ENCODE data around the gene NOL12. TPM values are rescaled to one million over a fixed set of nuclear protein-coding genes. Genes with fewer than 3 reads are reported as not detected.

Gene NOL12
- total RNA-seq, 3 donors from 2014 or later (not counting 1 experiment from before 2014, with no cell fraction given), result 28.0 to 45.1 (median 39.0) TPM

- peak; percentile 45 for TF ChIP-seq CTCF (IDR thresholded peaks at IDR 0.05)
- no peak within 1 kb of the TSS for H3K4me3 ChIP-seq (ENCODE audit: low read length)
- peaks cover 16% of the 10 kb centered on the region for H3K36me3 ChIP-seq (ENCODE audit: control insufficient read depth, insufficient read depth, low read length)
- Mint-ChIP-seq H3K4me3 (peak within 1 kb of the TSS; percentile 56), H3K9me3 (no peaks in the 10 kb centered on the region), H3K4me1 (peaks cover 25 to 28% of the 10 kb centered on the region in 2 donors), H3K27me3 (ENCODE audit: low read depth in 2 of 2) (no peaks in the 10 kb centered on the region), H3K36me3 (no peaks in the 10 kb centered on the region), H3K27ac (peak within 1 kb of the TSS; percentile 54 to 85)
- no peak within 1 kb of the TSS for H3K27ac ChIP-seq (ENCODE audit: low read length)
- peaks cover 26% of the 10 kb centered on the region for H3K4me1 ChIP-seq (ENCODE audit: control insufficient read depth, insufficient read depth, low read length)
- DNase-seq, result peak; percentile 89 to 90
- 21% methylated on average over 37 of the region's 39 CpGs for WGBS (ENCODE audit: insufficient coverage)
- H3K9me3 ChIP-seq (ENCODE audit: control insufficient read depth, insufficient read depth, low read length), result no peaks in the 10 kb centered on the region
- peak; percentile 98 to 100 (median 99) for ATAC-seq
- intact Hi-C loops (cut with micrococcal nuclease), result loop anchor here (1.0 to 5.0 kb wide), 3 partner anchors 11 to 90 kb away; partner anchors contain the start of genes GGA1, NOL12 and PDXP
- H3K27me3 ChIP-seq (ENCODE audit: control insufficient read depth, insufficient read depth, low read length), result no peaks in the 10 kb centered on the region
Observed at GRCh38 chr22:37696657-37697537, 10.8 kb downstream of the NOL12 start, which contains the start of gene TRIOBP. TSS of gene TRIOBP (plus strand) at chr22:37697048. CDS start at chr22:37701366, 4,318 bp downstream.

- no peak for ATAC-seq
- DNase-seq, result peak in 1 of 2 donors; percentile 6
- Histone ChIP-seq H3K4me3 (ENCODE audit: low read length) (no peak overlapping the region), H3K27me3 (ENCODE audit: control insufficient read depth, insufficient read depth, low read length) (no peaks in the 10 kb centered on the region), H3K9me3 (ENCODE audit: control insufficient read depth, insufficient read depth, low read length) (no peaks in the 10 kb centered on the region), H3K4me1 (ENCODE audit: control insufficient read depth, insufficient read depth, low read length) (peaks cover 31% of the 10 kb centered on the region), H3K36me3 (ENCODE audit: control insufficient read depth, insufficient read depth, low read length) (peaks cover 12% of the 10 kb centered on the region), H3K27ac (ENCODE audit: low read length) (no peak overlapping the region)
- Mint-ChIP-seq H3K36me3 (no peaks in the 10 kb centered on the region), H3K4me1 (peaks cover 25 to 28% of the 10 kb centered on the region in 2 donors), H3K4me3 (no peak overlapping the region), H3K27me3 (ENCODE audit: low read depth in 2 of 2) (no peaks in the 10 kb centered on the region), H3K9me3 (no peaks in the 10 kb centered on the region), H3K27ac (no peak overlapping the region)
- intact Hi-C loops (cut with micrococcal nuclease), result loop anchor here (5.0 kb wide), 1 partner anchor 90 kb away; the partner anchor contains the start of gene GGA1
- TF ChIP-seq CTCF (IDR thresholded peaks at IDR 0.05), result no peak
- WGBS (ENCODE audit: insufficient coverage), result 72% methylated on average over 3 of the region's 3 CpGs
Observed at GRCh38 chr22:37697538-37697835, 11.3 kb downstream of the NOL12 start.

DNA sequence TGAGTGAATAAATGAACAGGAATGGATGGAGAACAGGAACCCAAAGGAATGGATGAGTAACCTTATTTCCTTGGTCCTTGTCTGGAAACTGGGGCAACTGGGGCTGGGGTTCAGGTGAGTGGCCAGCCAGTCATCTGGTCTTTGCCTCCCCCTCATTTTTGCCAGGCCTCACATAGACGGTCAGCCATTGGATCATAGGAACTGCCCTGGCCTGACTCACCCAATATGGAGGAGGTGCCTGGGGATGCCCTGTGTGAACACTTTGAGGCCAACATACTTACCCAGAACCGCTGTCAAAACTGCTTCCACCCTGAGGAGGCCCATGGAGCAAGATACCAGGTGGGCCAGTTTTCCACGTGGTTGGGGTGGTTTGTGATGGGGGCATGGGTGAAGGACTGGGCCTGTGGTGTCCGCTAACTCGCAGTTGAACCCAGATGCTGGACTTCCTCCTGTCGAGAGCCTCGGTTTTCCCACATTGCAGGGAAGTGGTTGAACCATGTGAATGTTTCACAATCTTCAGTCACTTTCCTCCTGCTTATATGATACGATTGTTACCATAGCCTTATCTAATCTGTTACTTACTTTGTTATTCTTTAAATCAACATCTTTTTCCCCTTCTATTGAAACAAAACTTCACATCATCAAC, 15.1 kb downstream of the NOL12 start:
- intact Hi-C loops (cut with micrococcal nuclease), result no loop called here
- ATAC-seq, result no peak
- no peak overlapping the region for H3K4me3 ChIP-seq (ENCODE audit: low read length)
- Mint-ChIP-seq H3K4me3 (peak overlapping the region; percentile 52), H3K27ac (peak overlapping the region; percentile 67 to 76), H3K36me3 (no peaks in the 10 kb centered on the region), H3K4me1 (peaks cover 20% of the 10 kb centered on the region in 2 donors), H3K27me3 (ENCODE audit: low read depth in 2 of 2) (no peaks in the 10 kb centered on the region), H3K9me3 (no peaks in the 10 kb centered on the region)
- no peaks in the 10 kb centered on the region for H3K27me3 ChIP-seq (ENCODE audit: control insufficient read depth, insufficient read depth, low read length)
- no peaks in the 10 kb centered on the region for H3K36me3 ChIP-seq (ENCODE audit: control insufficient read depth, insufficient read depth, low read length)
- peak overlapping the region; percentile 40 for H3K27ac ChIP-seq (ENCODE audit: low read length)
- H3K4me1 ChIP-seq (ENCODE audit: control insufficient read depth, insufficient read depth, low read length), result peaks cover 30% of the 10 kb centered on the region
- no peak for TF ChIP-seq CTCF (IDR thresholded peaks at IDR 0.05)
- WGBS (ENCODE audit: insufficient coverage), result 42% methylated on average over 8 of the region's 8 CpGs
- DNase-seq, result no peak
- no peaks in the 10 kb centered on the region for H3K9me3 ChIP-seq (ENCODE audit: control insufficient read depth, insufficient read depth, low read length)
